Measurements from ENCODE around the gene ADARB2. TPM values are rescaled to one million over a fixed set of nuclear protein-coding genes. Genes with fewer than 3 reads are reported as not detected.
"Not testable (repeated sequence)": the region's sequence is repeated elsewhere in the genome, so short reads cannot be mapped to it uniquely, and the experiment has no call there.

Gene ADARB2
- total RNA-seq, 4 donors from 2014 or later = 0.80 to 4.9 (median 2.3) TPM

- in situ Hi-C loops (cut with MboI; ENCODE audit: low pct_ligation_motif_present in 1 of 4, low pct_unique_long_range_greater_than_20kb in 1 of 4, low sequenced_read_pairs in 3 of 4) (no loop called here), intact Hi-C loops (cut with DNase I; ENCODE audit: low total_unique reads) (no loop called here)
- H3K27me3 ChIP-seq = no peaks in the 10 kb centered on the region
- no peak overlapping the region for H3K27ac ChIP-seq
- no peaks in the 10 kb centered on the region for H3K9me3 ChIP-seq
- no peaks in the 10 kb centered on the region for H3K4me1 ChIP-seq
- H3K36me3 ChIP-seq = no peaks in the 10 kb centered on the region
- H3K4me3 ChIP-seq = no peak overlapping the region
- DNase-seq = no peak
- TF ChIP-seq EP300 (IDR thresholded peaks at IDR 0.05; ENCODE audit: low read depth) (no peak), CTCF (IDR thresholded peaks at IDR 0.05) (no peak), POLR2A (IDR thresholded peaks at IDR 0.05) (no peak), POLR2AphosphoS5 (IDR thresholded peaks at IDR 0.05) (no peak)
- 61 to 87% methylated on average over 6 to 11 of the region's 11 CpGs for WGBS, 2 donors (ENCODE audit: low coverage in 1 of 2)
Observed at GRCh38 chr10:1778375-1778969, 41.1 kb upstream of the ADARB2 start.

- TF ChIP-seq EP300 (IDR thresholded peaks at IDR 0.05; ENCODE audit: low read depth) (no peak), POLR2A (IDR thresholded peaks at IDR 0.05) (no peak), CTCF (IDR thresholded peaks at IDR 0.05) (no peak), POLR2AphosphoS5 (IDR thresholded peaks at IDR 0.05) (no peak)
- H3K36me3 ChIP-seq = no peaks in the 10 kb centered on the region
- in situ Hi-C loops (cut with MboI; ENCODE audit: low pct_ligation_motif_present in 1 of 4, low pct_unique_long_range_greater_than_20kb in 1 of 4, low sequenced_read_pairs in 3 of 4) = no loop called here
- DNase-seq = no peak
- no peak overlapping the region for H3K27ac ChIP-seq
- no peaks in the 10 kb centered on the region for H3K27me3 ChIP-seq
- no peaks in the 10 kb centered on the region for H3K9me3 ChIP-seq
- H3K4me3 ChIP-seq = no peak overlapping the region
- intact Hi-C loops (cut with DNase I; ENCODE audit: low total_unique reads) = no loop called here
- WGBS, 2 donors (ENCODE audit: low coverage in 1 of 2) = 92 to 94% methylated on average over 2 to 14 of the region's 14 CpGs
- H3K4me1 ChIP-seq = no peaks in the 10 kb centered on the region
Observed at GRCh38 chr10:1776127-1776662, 38.9 kb upstream of the ADARB2 start.

GRCh38 chr10:1774796-1775195 lies 37.5 kb upstream of the ADARB2 start:
- Histone ChIP-seq H3K27ac (no peak overlapping the region), H3K27me3 (no peaks in the 10 kb centered on the region), H3K4me3 (no peak overlapping the region), H3K4me1 (no peaks in the 10 kb centered on the region), H3K9me3 (no peaks in the 10 kb centered on the region), H3K36me3 (no peaks in the 10 kb centered on the region)
- intact Hi-C loops (cut with DNase I; ENCODE audit: low total_unique reads) (no loop called here), in situ Hi-C loops (cut with MboI; ENCODE audit: low pct_ligation_motif_present in 1 of 4, low pct_unique_long_range_greater_than_20kb in 1 of 4, low sequenced_read_pairs in 3 of 4) (no loop called here)
- DNase-seq = no peak
- WGBS, 2 donors (ENCODE audit: low coverage in 1 of 2) = 47 to 52% methylated on average over 5 of the region's 5 CpGs
- TF ChIP-seq CTCF (IDR thresholded peaks at IDR 0.05) (no peak), POLR2AphosphoS5 (IDR thresholded peaks at IDR 0.05) (no peak), EP300 (IDR thresholded peaks at IDR 0.05; ENCODE audit: low read depth) (no peak), POLR2A (IDR thresholded peaks at IDR 0.05) (no peak)

GRCh38 chr10:1773204-1773603 lies 35.9 kb upstream of the ADARB2 start:
- WGBS, 2 donors (ENCODE audit: low coverage in 1 of 2) = 89% methylated on average over 23 of the region's 23 CpGs; no CpG with 5 or more reads in 1 of the 2 donors
- not testable (repeated sequence) for H3K4me3 ChIP-seq

GRCh38 chr10:1766049-1766448 lies 28.7 kb upstream of the ADARB2 start:
- WGBS, 2 donors (ENCODE audit: low coverage in 1 of 2) = 86% methylated on average over 10 of the region's 10 CpGs; no CpG with 5 or more reads in 1 of the 2 donors
- H3K27me3 ChIP-seq = no peaks in the 10 kb centered on the region
- H3K4me1 ChIP-seq = no peaks in the 10 kb centered on the region
- H3K9me3 ChIP-seq = no peaks in the 10 kb centered on the region
- intact Hi-C loops (cut with DNase I; ENCODE audit: low total_unique reads) = no loop called here
- H3K36me3 ChIP-seq = no peaks in the 10 kb centered on the region
- TF ChIP-seq POLR2A (IDR thresholded peaks at IDR 0.05) = no peak
- no peak for TF ChIP-seq CTCF (IDR thresholded peaks at IDR 0.05)
- TF ChIP-seq EP300 (IDR thresholded peaks at IDR 0.05; ENCODE audit: low read depth) = no peak
- no peak for TF ChIP-seq POLR2AphosphoS5 (IDR thresholded peaks at IDR 0.05)
- H3K27ac ChIP-seq = no peak overlapping the region
- in situ Hi-C loops (cut with MboI; ENCODE audit: low pct_ligation_motif_present in 1 of 4, low pct_unique_long_range_greater_than_20kb in 1 of 4, low sequenced_read_pairs in 3 of 4) = no loop called here
- no peak for DNase-seq
- no peak overlapping the region for H3K4me3 ChIP-seq

More at GRCh38 chr10:1773204-1773603, 35.9 kb upstream of the ADARB2 start:
- DNase-seq; in situ Hi-C loops (cut with MboI; ENCODE audit: low pct_ligation_motif_present in 1 of 4, low pct_unique_long_range_greater_than_20kb in 1 of 4, low sequenced_read_pairs in 3 of 4); H3K9me3 ChIP-seq; H3K4me1 ChIP-seq; intact Hi-C loops (cut with DNase I; ENCODE audit: low total_unique reads); H3K27ac ChIP-seq; H3K27me3 ChIP-seq; H3K36me3 ChIP-seq: not testable (repeated sequence)
